ENCODE measurements around the gene GPR119.
"Not testable (repeated sequence)": the region's sequence is repeated elsewhere in the genome, so short reads cannot be mapped to it uniquely, and the experiment has no call there.

Gene GPR119

GRCh38 chrX:130338869-130339268 is 46.6 kb downstream of the GPR119 start:
- DNase-seq, result not testable (repeated sequence)

DNA sequence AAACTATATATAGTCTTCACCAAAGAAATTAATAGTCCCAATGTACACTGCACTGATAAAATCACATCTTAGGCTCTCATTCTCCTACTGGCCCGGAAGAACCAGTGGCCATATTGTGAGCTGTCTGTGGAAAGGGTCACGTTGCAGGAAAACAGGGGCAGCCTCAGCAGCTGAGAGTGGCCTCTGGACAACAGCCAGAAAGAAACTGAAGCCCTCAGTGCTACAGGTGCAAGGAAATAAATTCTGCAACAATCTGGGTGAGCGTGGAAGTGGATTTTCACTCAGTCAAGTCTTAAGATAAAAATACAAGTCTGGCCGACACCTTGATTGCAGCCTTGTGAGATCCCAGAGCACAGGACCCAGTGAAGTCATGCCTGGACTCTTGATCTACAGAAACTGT is 48.9 kb downstream of the GPR119 start:
- no peak for DNase-seq
